C4-2B (cell line): ENCODE data around the gene GRN.
A peak's percentile ranks its signal among the peaks of the same experiment; 100 is the strongest.

Experiments
- H3K27ac ChIP-seq: fragments of 450-650 bp; 2 replicates; pipeline ENCODE4 v1.5.1; 2017
- ZFX ChIP-seq: fragments of 450-650 bp; IDR thresholded peaks from 2 replicates; pipeline ENCODE4 v1.6.1; 2017
- TF ChIP-seq, protein P1 (sequence below): fragments of 450-650 bp; conservative IDR thresholded peaks from 2 replicates; pipeline ENCODE4 v1.5.1; 2017; ENCODE audit warnings: mild to moderate bottlenecking

Gene GRN

DNA sequence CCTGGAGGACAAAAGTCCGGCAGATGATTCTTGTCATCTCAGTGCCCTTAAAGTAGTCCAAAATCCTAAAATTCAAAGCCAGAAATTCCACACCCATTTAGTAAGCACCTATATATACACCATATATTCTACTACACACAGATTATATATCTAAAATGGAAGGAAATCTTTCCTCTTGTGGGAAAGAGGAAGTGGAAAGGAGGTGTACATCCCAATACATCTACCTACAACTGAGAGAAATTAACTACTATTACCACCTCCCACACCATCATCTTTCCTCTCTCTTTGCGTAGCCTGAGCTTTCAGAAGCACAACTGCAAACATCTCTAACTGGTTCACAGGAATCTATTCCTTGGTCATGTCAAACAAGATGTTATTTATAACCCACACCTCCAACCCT, 49.7 kb downstream of the GRN start:
- TF ChIP-seq, protein P1, sequence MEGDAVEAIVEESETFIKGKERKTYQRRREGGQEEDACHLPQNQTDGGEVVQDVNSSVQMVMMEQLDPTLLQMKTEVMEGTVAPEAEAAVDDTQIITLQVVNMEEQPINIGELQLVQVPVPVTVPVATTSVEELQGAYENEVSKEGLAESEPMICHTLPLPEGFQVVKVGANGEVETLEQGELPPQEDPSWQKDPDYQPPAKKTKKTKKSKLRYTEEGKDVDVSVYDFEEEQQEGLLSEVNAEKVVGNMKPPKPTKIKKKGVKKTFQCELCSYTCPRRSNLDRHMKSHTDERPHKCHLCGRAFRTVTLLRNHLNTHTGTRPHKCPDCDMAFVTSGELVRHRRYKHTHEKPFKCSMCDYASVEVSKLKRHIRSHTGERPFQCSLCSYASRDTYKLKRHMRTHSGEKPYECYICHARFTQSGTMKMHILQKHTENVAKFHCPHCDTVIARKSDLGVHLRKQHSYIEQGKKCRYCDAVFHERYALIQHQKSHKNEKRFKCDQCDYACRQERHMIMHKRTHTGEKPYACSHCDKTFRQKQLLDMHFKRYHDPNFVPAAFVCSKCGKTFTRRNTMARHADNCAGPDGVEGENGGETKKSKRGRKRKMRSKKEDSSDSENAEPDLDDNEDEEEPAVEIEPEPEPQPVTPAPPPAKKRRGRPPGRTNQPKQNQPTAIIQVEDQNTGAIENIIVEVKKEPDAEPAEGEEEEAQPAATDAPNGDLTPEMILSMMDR, result no peak
- no peak overlapping the region for H3K27ac ChIP-seq

DNA sequence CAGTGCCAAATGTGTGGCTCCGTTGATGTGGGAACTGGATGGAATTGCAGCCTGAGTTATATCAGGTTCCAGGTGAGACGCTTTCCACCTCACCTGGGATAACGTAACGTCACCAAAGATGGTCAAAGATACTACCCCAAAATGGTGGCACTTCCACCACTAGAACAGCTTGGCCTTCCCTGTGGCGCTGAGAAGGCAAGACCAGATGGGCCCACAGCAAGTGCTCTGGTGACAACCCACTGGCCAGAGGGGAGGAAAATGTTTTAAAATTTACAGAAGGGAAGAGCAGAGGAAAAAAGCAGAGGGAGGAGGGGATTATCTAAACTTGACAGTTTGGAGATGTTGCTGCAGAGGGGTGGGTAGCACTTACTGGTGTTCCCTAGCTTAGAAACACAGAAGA, 51.8 kb downstream of the GRN start:
- H3K27ac ChIP-seq, result no peak overlapping the region
- TF ChIP-seq ZFX, result no peak

DNA sequence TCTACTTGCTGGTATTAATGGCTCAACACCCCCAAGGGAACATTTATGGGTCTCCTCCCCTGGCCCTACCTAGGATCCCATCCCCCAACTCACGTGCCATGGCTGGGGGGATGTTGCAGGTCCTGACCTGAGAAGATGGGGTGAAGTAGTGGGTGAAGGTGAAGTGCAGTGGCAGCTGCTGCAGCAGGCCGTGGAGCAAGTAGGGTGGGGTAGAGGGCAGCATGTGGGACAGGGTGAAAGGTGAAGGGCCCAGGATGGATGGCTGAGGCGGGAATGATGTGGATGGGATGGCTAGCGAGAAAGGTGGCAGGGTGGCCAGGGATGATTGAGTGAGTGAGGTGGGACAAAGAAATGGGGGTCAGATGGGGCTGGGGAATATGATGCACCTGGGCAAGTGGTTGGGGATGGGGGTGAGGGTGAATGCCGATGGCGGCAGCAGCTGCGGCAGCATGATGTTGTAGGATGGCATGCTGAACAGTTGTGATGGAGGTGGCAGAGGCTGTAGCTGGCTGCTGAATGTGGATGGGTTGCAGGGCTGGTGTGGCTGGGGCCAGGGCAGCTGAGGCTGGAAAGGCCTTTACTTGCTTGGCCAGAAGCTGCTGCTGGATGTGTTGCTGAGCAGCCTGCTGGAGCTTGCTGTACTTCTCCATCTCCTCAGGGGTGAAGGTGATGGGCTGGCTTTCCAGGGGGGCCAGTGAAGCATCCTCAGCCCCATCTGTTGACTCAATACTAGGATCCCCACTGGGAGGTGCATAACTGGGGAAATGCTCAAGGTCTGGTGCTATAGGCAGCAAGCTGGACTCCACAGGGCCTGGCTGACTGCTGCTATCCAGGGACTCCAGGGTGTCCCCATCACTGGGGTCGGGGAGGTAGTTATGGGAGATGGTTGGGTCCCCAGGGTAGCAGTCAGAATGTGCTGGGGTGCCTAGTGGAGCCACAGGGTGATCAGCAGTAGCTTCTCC, 52.7 kb downstream of the GRN start:
- no peak overlapping the region for H3K27ac ChIP-seq
- TF ChIP-seq, protein P1, result no peak
- TF ChIP-seq ZFX, result no peak

DNA sequence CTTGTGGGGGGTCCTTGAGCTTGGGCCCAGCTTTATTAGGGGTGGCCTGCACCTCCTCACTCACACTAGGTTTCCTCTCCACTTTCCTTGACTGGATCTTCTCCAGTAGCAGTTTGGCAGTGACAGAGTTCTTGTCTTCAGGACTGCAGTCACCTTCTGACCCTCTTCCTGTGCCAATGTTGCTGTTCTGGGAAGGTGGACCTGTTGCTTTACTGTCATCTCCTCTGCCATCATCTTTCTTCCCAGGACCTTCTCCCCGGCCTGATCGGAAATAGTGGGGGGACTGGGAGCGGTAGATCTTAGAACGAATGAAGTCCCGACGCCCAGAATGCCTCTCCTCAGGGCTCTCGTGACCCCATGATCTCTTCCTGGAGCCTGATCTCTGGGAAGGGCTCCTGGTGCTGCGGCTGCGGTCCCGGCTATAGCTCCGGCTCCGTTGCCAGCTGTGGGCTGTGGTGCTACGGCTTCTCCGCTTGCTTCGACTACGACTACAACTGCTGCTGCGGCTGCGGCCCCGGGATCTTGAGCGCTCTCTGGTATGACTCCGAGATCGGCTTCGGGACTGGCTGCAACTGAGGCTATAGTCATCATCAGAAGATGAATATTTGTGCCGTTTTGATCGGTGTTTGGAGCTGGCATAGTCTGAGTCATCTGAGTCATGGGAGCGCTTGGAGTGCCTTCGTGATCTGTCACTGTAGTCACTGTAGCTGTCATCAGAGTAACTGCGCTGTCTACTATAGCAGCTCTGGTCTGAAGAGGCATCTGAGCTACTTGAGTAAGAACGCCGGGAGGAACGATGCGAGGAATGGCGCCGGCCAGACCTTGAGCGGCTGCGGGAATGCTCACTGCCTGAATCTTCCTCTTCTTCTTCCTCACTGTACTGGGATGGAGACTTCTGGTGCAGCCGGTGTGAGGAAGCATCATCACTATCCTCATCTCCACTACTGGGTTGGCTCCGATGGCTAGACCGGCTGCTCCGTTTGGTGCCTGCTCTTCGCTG, 53.9 kb downstream of the GRN start:
- H3K27ac ChIP-seq, result no peak overlapping the region
- TF ChIP-seq, protein P1, result no peak
- TF ChIP-seq ZFX, result no peak

DNA sequence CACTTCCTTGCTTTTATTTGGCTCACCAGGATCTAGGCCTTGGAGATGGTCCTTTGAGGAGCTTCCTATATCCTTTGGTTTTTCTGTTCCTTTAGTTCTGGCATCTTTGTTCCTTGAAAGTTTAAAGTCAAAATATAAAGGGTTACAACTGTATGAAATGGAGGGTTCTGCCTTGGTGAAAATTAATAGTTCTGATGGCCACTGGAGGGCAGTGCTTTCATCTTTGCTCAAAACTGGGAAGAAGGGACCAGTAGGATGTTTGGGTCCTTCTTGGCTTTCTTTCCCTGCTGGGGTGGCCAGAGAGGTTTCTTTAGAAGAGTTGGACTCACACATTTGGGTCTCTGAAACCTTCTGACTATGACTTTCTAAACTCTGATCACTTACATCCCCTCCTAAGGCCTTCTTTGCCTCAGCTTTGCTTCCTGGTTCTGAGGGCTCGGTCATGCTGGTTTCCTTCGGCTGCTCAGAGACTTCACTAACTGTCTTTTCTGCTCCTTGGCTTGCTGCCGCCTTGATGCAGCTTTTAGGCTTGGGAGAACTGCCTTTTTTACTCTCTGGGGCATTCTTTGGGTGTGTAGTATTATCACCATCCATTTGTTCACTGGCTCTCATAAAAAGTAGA, 55.2 kb downstream of the GRN start:
- TF ChIP-seq ZFX, result no peak
- TF ChIP-seq, protein P1, result peak; percentile 44
- H3K27ac ChIP-seq, result no peak overlapping the region
